Vagina (tissue), 2 donors: Measurements from ENCODE around the gene ZNF136.

Experiments
- POLR2A ChIP-seq, 2 donors: fragments of 450-650 bp; IDR thresholded peaks; one replicate each; pipeline ENCODE4 v1.6.1; 2017; ENCODE audit warnings: antibody characterized with exemption in 2 of 2, mild to moderate bottlenecking in 2 of 2, moderate library complexity in 2 of 2
- TF ChIP-seq, protein P1 (sequence below), 3 experiments: fragments of 450-650 bp in 2 of 3; fragments of 200-600 bp in 1 of 3; sonication (generic) in 1 of 3; IDR thresholded peaks; one replicate each; pipeline ENCODE4 v1.5.1; 2017 to 2019; ENCODE audit warnings: antibody characterized with exemption in 3 of 3, mild to moderate bottlenecking in 2 of 3, moderate library complexity in 2 of 3

- TF ChIP-seq, protein P1, sequence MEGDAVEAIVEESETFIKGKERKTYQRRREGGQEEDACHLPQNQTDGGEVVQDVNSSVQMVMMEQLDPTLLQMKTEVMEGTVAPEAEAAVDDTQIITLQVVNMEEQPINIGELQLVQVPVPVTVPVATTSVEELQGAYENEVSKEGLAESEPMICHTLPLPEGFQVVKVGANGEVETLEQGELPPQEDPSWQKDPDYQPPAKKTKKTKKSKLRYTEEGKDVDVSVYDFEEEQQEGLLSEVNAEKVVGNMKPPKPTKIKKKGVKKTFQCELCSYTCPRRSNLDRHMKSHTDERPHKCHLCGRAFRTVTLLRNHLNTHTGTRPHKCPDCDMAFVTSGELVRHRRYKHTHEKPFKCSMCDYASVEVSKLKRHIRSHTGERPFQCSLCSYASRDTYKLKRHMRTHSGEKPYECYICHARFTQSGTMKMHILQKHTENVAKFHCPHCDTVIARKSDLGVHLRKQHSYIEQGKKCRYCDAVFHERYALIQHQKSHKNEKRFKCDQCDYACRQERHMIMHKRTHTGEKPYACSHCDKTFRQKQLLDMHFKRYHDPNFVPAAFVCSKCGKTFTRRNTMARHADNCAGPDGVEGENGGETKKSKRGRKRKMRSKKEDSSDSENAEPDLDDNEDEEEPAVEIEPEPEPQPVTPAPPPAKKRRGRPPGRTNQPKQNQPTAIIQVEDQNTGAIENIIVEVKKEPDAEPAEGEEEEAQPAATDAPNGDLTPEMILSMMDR (IDR thresholded peaks at IDR 0.05): no peak
- TF ChIP-seq POLR2A (IDR thresholded peaks at IDR 0.05): peak in 1 of 2 donors; percentile 13
Measured at GRCh38 chr19:12156223-12157058, 6.5 kb upstream of the ZNF136 start, which contains the start of gene ZNF625.
